ENCODE results near the gene C22orf39.
A peak's percentile ranks its signal among the peaks of the same experiment; 100 is the strongest.

DNA sequence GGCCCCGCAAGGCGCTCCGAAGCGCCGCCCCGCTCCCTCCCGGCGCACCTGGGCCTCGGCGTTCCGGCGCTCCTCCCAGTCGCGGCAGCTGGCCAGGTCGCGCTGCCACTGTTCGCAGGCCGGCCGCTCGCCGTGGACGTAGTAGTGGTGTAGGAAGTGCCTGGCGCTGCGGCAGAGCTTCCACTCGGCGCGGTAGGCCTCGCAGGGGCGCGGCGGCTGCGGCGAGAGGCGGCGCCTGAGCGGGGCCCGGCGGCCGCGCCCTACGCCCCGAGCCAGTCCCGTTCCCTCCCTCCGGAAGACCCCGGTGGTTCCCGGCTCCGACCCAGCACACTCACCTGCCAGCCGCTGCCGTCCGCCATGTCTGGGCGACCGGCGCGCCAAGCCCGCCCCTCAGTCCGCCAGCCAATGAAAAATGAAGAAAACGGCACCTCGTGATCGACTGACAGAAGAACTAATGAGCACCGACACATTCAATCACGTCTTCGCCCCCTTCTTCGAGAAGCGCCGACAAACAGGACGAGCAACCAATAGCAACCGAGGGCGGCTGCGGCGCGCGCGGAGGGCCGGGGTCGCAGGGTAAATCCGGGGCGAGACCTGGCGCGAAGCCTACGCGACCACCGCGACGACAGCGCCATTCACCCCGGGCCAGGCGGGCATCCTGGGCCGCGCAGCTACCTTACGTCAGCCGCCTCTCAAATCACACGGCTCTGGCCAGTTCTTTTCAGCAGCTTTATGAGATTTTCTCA is at the start of gene C22orf39:
- 0 out of 2 replicates have a peak, but pooled peaks have one; percentile 10 for TF ChIP-seq ZNF317 (CRISPR knock-in tag; IDR thresholded peaks at IDR 0.05; ENCODE audit: borderline replicate concordance, low read depth)
- TF ChIP-seq, protein P1, sequence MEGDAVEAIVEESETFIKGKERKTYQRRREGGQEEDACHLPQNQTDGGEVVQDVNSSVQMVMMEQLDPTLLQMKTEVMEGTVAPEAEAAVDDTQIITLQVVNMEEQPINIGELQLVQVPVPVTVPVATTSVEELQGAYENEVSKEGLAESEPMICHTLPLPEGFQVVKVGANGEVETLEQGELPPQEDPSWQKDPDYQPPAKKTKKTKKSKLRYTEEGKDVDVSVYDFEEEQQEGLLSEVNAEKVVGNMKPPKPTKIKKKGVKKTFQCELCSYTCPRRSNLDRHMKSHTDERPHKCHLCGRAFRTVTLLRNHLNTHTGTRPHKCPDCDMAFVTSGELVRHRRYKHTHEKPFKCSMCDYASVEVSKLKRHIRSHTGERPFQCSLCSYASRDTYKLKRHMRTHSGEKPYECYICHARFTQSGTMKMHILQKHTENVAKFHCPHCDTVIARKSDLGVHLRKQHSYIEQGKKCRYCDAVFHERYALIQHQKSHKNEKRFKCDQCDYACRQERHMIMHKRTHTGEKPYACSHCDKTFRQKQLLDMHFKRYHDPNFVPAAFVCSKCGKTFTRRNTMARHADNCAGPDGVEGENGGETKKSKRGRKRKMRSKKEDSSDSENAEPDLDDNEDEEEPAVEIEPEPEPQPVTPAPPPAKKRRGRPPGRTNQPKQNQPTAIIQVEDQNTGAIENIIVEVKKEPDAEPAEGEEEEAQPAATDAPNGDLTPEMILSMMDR (IDR thresholded peaks at IDR 0.05): no peak
- TF ChIP-seq ZNF121 (CRISPR knock-in tag; IDR thresholded peaks at IDR 0.05): no peak
- TF ChIP-seq SMAD3 (CRISPR knock-in tag; IDR thresholded peaks at IDR 0.05; ENCODE audit: borderline replicate concordance): no peak
- TF ChIP-seq, protein P2, sequence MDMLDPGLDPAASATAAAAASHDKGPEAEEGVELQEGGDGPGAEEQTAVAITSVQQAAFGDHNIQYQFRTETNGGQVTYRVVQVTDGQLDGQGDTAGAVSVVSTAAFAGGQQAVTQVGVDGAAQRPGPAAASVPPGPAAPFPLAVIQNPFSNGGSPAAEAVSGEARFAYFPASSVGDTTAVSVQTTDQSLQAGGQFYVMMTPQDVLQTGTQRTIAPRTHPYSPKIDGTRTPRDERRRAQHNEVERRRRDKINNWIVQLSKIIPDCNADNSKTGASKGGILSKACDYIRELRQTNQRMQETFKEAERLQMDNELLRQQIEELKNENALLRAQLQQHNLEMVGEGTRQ (CRISPR knock-in tag; IDR thresholded peaks at IDR 0.05): no peak
- TF ChIP-seq CREB1 (CRISPR knock-in tag; IDR thresholded peaks at IDR 0.05): no peak
- peak; percentile 6; the same call in 1 of the 2 replicates for TF ChIP-seq FOXK1 (CRISPR knock-in tag; IDR thresholded peaks at IDR 0.05)
- TF ChIP-seq, protein P3, sequence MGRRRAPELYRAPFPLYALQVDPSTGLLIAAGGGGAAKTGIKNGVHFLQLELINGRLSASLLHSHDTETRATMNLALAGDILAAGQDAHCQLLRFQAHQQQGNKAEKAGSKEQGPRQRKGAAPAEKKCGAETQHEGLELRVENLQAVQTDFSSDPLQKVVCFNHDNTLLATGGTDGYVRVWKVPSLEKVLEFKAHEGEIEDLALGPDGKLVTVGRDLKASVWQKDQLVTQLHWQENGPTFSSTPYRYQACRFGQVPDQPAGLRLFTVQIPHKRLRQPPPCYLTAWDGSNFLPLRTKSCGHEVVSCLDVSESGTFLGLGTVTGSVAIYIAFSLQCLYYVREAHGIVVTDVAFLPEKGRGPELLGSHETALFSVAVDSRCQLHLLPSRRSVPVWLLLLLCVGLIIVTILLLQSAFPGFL (CRISPR knock-in tag; IDR thresholded peaks at IDR 0.05; ENCODE audit: borderline replicate concordance): 0 out of 2 replicates have a peak, but pooled peaks have one; percentile 47
- 0 out of 2 replicates have a peak, but pooled peaks have one; percentile 49 for TF ChIP-seq ZNF232 (CRISPR knock-in tag; IDR thresholded peaks at IDR 0.05)
- TF ChIP-seq, protein P4, sequence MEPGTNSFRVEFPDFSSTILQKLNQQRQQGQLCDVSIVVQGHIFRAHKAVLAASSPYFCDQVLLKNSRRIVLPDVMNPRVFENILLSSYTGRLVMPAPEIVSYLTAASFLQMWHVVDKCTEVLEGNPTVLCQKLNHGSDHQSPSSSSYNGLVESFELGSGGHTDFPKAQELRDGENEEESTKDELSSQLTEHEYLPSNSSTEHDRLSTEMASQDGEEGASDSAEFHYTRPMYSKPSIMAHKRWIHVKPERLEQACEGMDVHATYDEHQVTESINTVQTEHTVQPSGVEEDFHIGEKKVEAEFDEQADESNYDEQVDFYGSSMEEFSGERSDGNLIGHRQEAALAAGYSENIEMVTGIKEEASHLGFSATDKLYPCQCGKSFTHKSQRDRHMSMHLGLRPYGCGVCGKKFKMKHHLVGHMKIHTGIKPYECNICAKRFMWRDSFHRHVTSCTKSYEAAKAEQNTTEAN (CRISPR knock-in tag; IDR thresholded peaks at IDR 0.05): no peak
- TF ChIP-seq, protein P5, sequence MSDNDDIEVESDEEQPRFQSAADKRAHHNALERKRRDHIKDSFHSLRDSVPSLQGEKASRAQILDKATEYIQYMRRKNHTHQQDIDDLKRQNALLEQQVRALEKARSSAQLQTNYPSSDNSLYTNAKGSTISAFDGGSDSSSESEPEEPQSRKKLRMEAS (CRISPR knock-in tag; IDR thresholded peaks at IDR 0.05): peak; percentile 86
- TF ChIP-seq, protein P6, sequence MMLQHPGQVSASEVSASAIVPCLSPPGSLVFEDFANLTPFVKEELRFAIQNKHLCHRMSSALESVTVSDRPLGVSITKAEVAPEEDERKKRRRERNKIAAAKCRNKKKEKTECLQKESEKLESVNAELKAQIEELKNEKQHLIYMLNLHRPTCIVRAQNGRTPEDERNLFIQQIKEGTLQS (CRISPR knock-in tag; conservative IDR thresholded peaks at IDR 0.05): no peak
- TF ChIP-seq, protein P7, sequence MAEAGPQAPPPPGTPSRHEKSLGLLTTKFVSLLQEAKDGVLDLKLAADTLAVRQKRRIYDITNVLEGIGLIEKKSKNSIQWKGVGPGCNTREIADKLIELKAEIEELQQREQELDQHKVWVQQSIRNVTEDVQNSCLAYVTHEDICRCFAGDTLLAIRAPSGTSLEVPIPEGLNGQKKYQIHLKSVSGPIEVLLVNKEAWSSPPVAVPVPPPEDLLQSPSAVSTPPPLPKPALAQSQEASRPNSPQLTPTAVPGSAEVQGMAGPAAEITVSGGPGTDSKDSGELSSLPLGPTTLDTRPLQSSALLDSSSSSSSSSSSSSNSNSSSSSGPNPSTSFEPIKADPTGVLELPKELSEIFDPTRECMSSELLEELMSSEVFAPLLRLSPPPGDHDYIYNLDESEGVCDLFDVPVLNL (CRISPR knock-in tag; IDR thresholded peaks at IDR 0.05; ENCODE audit: borderline replicate concordance, low read depth): peak; percentile 85; the same call in 1 of the 2 replicates
- TF ChIP-seq NFYB (CRISPR knock-in tag; conservative IDR thresholded peaks at IDR 0.05; ENCODE audit: low read depth): peak; percentile 97
